A673 (cell line): ENCODE measurements around the gene FAM124B. TPM values are rescaled to one million over a fixed set of nuclear protein-coding genes. Genes with fewer than 3 reads are reported as not detected.

Source experiments
- BruUV-seq: library from RNA; stranded (reverse); fragments of 400-500 nt; replicated peaks from 2 replicates; lab custom pipeline; 2021; lab: Mats Ljungman, UMichigan
- CTCF ChIA-PET: fragments of 300-600 bp; sonication (Branson Sonifier 250); formaldehyde crosslinking; loops from one replicate; lab custom pipeline; 2022; ENCODE audit warnings: antibody characterized with exemption; lab: Charles Lee
- POLR2A ChIA-PET: fragments of 300-600 bp; sonication (Branson Sonifier 250); formaldehyde crosslinking; loops from one replicate; lab custom pipeline; 2022; ENCODE audit warnings: antibody characterized with exemption; ENCODE audit not compliant: low non-redundant PET; lab: Charles Lee
- DNase-seq: peaks from one replicate; pipeline ENCODE4 v3.0.0-alpha.2; 2015; ENCODE audit warnings: low spot score
- H3K27ac ChIP-seq: fragments of 200-600 bp; sonication (generic); 2 replicates; pipeline ENCODE4 v1.5.1; 2016; ENCODE audit warnings: mixed run types, low read depth, mild to moderate bottlenecking, mixed read lengths, antibody characterized with exemption, low read length; ENCODE audit not compliant: poor library complexity, severe bottlenecking
- H3K27me3 ChIP-seq: fragments of 200-600 bp; sonication (generic); replicated peaks from 2 replicates; pipeline ENCODE4 v1.6.1; 2017; ENCODE audit warnings: mixed run types, low read depth, mild to moderate bottlenecking, mixed read lengths, antibody characterized with exemption, low read length; ENCODE audit not compliant: insufficient read depth, poor library complexity
- H3K36me3 ChIP-seq: fragments of 200-600 bp; sonication (generic); 2 replicates; pipeline ENCODE4 v1.6.1; 2016; ENCODE audit warnings: mixed run types, mild to moderate bottlenecking, mixed read lengths, antibody characterized with exemption, low read length; ENCODE audit not compliant: insufficient read depth, poor library complexity, severe bottlenecking
- H3K4me1 ChIP-seq: fragments of 200-600 bp; sonication (generic); 2 replicates; pipeline ENCODE4 v1.6.1; 2017; ENCODE audit warnings: mixed run types, mild to moderate bottlenecking, mixed read lengths, antibody characterized with exemption, low read length; ENCODE audit not compliant: insufficient read depth, poor library complexity, severe bottlenecking
- H3K4me3 ChIP-seq: fragments of 200-600 bp; sonication (generic); 2 replicates; pipeline ENCODE4 v1.5.1; 2016; ENCODE audit warnings: low read depth, mixed run types, mild to moderate bottlenecking, mixed read lengths, low read length; ENCODE audit not compliant: poor library complexity, severe bottlenecking
- H3K9me3 ChIP-seq: fragments of 200-600 bp; sonication (generic); 2 replicates; pipeline ENCODE4 v1.6.1; 2016; ENCODE audit warnings: mixed run types, low read depth, mild to moderate bottlenecking, mixed read lengths, antibody characterized with exemption, low read length; ENCODE audit not compliant: poor library complexity, severe bottlenecking
- CTCF ChIP-seq: fragments of 300-800, 200-600 bp; sonication (generic); conservative IDR thresholded peaks from 2 replicates; pipeline ENCODE4 v1.5.1; 2017; ENCODE audit warnings: low read depth, mild to moderate bottlenecking, antibody characterized with exemption, low read length, moderate library complexity, mixed read lengths
- EZH2 ChIP-seq: fragments of 200-600 bp; sonication (generic); IDR thresholded peaks from 2 replicates; pipeline ENCODE4 v1.6.1; 2017; ENCODE audit warnings: borderline replicate concordance, low read depth, mild to moderate bottlenecking, mixed read lengths, antibody characterized with exemption, low read length; ENCODE audit not compliant: poor library complexity, severe bottlenecking
- intact Hi-C: fragments of 100-400 bp; cut with micrococcal nuclease; formaldehyde crosslinking; loops from one replicate; pipeline ENCODE4 v1.10.0; 2022; ENCODE audit not compliant: unreplicated experiment
- total RNA-seq: library from RNA; stranded (reverse); gene quantifications from 2 replicates; pipeline ENCODE4 v1.2.3, GENCODE V29; 2021

The FAM124B gene
- total RNA-seq, 1 experiment from 2014 or later, result not detected

GRCh38 chr2:224395620-224396390 lies 6.1 kb downstream of the FAM124B start:
- CTCF ChIA-PET, result no interaction called here
- intact Hi-C loops, result no loop called here
- POLR2A ChIA-PET, result no interaction called here
- Histone ChIP-seq H3K4me3 (no peak overlapping the region), H3K27me3 (no peaks in the 10 kb centered on the region), H3K36me3 (no peaks in the 10 kb centered on the region), H3K4me1 (no peaks in the 10 kb centered on the region), H3K27ac (no peak overlapping the region), H3K9me3 (no peaks in the 10 kb centered on the region)
- no peak for TF ChIP-seq EZH2
- no peak for TF ChIP-seq CTCF
- no peak for DNase-seq
- BruUV-seq, result no TSS peak

GRCh38 chr2:224393157-224393872 lies 8.6 kb downstream of the FAM124B start:
- POLR2A ChIA-PET, result no interaction called here
- Histone ChIP-seq H3K9me3 (no peaks in the 10 kb centered on the region), H3K4me1 (no peaks in the 10 kb centered on the region), H3K4me3 (no peak overlapping the region), H3K27ac (no peak overlapping the region), H3K27me3 (no peaks in the 10 kb centered on the region), H3K36me3 (no peaks in the 10 kb centered on the region)
- no peak for TF ChIP-seq EZH2
- TF ChIP-seq CTCF, result no peak
- CTCF ChIA-PET, result no interaction called here
- DNase-seq, result no peak
- no TSS peak for BruUV-seq
- intact Hi-C loops, result no loop called here

GRCh38 chr2:224392545-224392944 lies 9.4 kb downstream of the FAM124B start:
- H3K27me3 ChIP-seq, result no peaks in the 10 kb centered on the region
- H3K36me3 ChIP-seq, result no peaks in the 10 kb centered on the region
- POLR2A ChIA-PET, result no interaction called here
- BruUV-seq, result no TSS peak
- CTCF ChIA-PET, result no interaction called here
- no peak overlapping the region for H3K4me3 ChIP-seq
- H3K9me3 ChIP-seq, result no peaks in the 10 kb centered on the region
- intact Hi-C loops, result no loop called here
- TF ChIP-seq EZH2 (no peak), CTCF (no peak)
- no peak for DNase-seq
- no peaks in the 10 kb centered on the region for H3K4me1 ChIP-seq
- H3K27ac ChIP-seq, result no peak overlapping the region
